Measurements from ENCODE around the gene LYST.

DNA sequence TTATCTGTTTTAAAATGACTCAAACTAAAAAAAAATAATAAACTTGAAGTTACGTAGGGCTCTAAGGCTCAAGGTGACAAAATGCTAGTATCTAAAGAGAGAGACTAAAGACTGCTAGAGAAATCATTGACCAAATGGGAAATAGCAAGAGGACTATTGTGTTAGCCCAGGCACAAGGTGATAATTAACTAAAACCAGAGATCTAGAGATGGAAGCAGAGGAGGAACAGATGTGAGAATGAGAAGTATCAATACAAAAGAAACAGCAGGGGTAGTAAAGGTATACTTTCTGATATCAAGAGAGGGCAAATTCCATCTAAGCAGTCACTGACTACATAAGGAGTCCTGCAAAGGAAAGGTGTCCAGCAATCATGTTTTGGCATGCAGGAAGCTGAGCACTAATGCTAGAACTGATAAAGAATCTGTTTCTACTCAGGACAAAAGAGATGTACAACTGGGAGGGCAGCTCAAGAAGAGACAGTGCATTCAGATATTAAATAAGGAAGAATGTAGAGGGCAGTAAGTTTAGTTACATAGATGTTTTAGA, 116.9 kb downstream of the LYST start:
- TF ChIP-seq, protein P1, sequence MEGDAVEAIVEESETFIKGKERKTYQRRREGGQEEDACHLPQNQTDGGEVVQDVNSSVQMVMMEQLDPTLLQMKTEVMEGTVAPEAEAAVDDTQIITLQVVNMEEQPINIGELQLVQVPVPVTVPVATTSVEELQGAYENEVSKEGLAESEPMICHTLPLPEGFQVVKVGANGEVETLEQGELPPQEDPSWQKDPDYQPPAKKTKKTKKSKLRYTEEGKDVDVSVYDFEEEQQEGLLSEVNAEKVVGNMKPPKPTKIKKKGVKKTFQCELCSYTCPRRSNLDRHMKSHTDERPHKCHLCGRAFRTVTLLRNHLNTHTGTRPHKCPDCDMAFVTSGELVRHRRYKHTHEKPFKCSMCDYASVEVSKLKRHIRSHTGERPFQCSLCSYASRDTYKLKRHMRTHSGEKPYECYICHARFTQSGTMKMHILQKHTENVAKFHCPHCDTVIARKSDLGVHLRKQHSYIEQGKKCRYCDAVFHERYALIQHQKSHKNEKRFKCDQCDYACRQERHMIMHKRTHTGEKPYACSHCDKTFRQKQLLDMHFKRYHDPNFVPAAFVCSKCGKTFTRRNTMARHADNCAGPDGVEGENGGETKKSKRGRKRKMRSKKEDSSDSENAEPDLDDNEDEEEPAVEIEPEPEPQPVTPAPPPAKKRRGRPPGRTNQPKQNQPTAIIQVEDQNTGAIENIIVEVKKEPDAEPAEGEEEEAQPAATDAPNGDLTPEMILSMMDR (IDR thresholded peaks at IDR 0.05 in 2 of 3, conservative IDR thresholded peaks at IDR 0.05 in 1 of 3; ENCODE audit: control insufficient read depth in 2 of 3, extremely low read depth in 1 of 3, insufficient read depth in 1 of 3, low read depth in 3 of 3, low read length in 3 of 3) = no peak
- TF ChIP-seq EZH2 (IDR thresholded peaks at IDR 0.05; ENCODE audit: borderline replicate concordance, control insufficient read depth, low read depth, low read length) (no peak), JUND (IDR thresholded peaks at IDR 0.05; ENCODE audit: low read depth, low read length) (no peak)
